GM11168 (cell line): ENCODE measurements around the gene TOR1B.
"Not testable (repeated sequence)": the region's sequence is repeated elsewhere in the genome, so short reads cannot be mapped to it uniquely, and the experiment has no call there.

ENCODE experiments used
- in situ Hi-C: fragments of 300-500 bp; cut with MboI; formaldehyde crosslinking; loops from one replicate; pipeline ENCODE4 v1.12.0; 2022; ENCODE audit warnings: low sequenced_read_pairs; ENCODE audit not compliant: unreplicated experiment

Gene TOR1B, protein sequence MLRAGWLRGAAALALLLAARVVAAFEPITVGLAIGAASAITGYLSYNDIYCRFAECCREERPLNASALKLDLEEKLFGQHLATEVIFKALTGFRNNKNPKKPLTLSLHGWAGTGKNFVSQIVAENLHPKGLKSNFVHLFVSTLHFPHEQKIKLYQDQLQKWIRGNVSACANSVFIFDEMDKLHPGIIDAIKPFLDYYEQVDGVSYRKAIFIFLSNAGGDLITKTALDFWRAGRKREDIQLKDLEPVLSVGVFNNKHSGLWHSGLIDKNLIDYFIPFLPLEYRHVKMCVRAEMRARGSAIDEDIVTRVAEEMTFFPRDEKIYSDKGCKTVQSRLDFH

DNA sequence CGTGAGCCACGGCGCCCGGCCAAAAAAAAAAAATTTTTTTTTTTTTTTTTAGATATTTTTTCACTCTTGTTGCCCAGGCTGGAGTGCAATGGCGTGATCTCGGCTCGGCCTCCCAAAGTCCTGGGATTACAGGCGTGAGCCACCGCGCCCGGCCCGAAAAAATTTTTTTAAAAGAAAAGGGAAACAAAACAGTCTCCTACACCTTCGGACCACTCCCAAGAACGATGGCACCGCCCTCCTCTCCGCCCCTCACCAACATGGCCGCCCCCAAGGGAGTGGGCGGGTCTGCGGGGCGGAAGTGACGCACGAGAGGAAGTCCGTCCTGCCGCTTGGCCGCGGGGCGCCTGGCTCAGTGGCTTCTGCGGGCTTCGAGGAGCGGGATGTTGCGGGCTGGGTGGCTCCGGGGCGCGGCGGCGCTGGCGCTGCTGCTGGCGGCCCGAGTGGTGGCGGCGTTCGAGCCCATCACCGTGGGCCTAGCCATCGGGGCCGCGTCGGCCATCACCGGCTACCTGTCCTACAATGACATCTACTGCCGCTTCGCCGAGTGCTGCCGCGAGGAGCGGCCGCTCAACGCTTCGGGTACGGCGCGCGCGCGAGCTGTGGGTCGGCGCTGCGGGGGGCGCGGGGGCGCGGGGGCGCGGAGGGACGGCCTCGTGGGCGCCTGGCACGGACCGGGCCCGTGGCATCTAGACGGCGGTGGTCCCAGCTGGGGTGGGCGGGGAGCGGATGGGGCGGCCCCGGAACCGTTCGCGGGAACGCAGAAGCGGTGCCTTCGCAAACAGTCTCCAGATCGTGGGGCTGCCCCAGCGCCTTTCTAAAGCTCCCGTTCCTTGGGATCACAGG, at the start of gene TOR1B:
Gene TOR1B, plus strand, starts transcription at position 352 of the 843 bp plus-strand sequence. Its CDS starts 29 bp downstream, at position 381.
- in situ Hi-C loops, result no loop called here

DNA sequence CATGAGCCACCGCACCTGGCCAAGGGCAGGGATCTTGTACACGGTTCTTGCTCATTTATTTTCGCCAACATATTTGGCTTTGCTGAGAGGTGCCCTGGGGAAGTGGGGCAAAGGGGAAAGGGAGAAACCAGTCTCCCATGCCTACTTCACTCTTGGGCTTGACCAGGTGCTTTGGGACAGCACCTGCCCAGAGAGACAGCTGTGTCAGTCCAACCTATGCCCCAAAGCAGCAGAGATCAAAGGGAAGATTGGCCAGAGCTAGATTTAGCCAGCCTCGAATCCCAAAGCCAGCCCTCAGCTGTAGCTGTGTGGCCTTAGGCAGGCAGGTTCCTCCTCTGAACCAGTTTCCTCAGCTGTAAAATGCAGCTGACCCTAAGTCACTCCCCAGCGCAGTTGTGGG, 47.8 kb upstream of the TOR1B start:
- in situ Hi-C loops, result no loop called here

DNA sequence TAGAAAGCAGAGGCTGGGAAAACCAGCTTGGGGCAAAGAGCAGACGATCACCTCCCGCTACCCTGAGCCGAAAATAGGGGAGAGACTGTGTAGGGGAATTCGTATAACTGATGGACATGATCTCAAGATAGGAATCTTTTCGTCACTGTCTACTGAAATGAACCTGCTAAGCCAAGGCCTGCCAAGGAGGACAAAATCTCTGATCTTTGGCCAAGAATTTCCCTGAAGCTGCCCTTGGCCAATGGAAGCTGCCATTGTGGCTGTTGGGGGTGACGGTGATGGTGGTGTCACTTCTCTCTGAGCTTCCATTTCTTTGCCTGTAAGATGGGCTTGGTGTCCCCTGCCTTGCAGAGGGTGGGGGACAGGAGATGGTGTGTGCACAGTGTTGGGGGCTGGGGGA, 46.8 kb upstream of the TOR1B start:
- in situ Hi-C loops, result no loop called here

DNA sequence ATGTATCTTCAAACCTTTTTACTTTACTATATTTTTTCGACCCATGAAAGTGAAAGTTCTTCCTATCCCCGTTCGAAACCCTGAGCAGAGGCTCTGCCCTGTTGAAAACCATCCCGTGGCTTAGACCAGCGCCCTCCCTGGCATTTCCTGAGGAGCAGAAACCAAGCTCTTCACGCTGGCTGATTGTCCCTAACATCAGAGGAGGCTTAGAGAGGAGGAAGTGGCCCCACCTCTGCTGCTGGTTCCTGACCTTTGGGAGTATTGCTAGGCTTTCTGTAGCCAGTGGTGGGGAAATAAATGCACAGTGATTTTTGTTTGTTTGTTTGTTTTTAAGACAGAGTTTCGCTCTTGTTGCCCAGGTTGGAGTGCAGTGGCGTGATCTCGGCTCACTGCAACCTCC, 45.9 kb upstream of the TOR1B start:
- in situ Hi-C loops, result no loop called here

DNA sequence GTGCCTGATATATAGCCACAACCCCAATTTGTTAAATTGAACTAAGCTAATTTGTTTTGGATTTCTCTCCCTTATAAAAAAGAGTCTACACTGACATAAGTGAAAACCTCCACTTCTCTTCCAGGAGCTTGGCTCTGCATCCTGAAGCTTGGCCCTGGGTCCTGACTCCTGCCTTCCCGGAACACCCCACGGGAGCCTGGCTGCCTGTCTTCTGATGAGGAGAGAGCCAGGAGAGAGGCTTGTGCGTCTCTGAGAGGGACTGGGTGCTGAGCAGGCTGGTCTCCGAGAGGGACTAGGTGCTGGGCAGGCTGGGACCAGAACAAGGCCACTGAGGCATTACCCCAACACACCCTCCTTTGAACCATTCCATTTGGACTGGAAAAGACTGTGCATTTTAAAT, 43.7 kb upstream of the TOR1B start:
- in situ Hi-C loops, result no loop called here

DNA sequence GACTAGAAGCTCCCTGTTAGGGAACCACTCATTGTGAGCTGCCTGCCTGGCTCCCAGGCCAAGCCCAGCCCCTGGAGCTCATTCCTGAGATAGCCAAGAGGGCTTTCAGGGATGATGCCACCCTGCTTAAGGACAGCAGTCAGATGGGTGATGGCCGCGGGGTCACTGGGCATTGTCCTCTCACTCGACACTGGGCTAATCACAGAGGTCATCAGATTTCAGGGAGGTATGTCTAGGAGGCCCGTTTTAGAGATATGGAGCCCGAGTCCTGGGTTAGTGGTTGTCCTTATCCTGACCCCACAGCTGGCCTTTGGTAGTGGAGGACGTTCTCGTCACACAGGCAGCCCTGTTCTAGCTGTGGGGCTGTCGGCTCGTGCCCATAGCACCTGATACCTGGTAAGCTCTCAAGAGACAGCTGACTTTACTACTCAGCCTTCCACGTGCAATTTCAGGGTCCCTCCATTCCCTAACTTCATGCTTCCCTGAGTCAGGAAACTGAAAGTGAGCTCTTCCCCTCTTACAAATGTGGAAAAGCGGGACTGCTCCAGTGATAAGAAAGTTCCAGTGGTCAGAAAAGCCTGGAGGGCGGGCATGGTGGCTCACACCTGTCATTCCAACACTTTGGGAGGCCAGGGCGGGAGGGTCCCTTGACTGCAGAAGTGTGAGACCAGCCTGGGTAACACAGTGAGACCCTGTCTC, 43.0 kb upstream of the TOR1B start:
- in situ Hi-C loops, result no loop called here

DNA sequence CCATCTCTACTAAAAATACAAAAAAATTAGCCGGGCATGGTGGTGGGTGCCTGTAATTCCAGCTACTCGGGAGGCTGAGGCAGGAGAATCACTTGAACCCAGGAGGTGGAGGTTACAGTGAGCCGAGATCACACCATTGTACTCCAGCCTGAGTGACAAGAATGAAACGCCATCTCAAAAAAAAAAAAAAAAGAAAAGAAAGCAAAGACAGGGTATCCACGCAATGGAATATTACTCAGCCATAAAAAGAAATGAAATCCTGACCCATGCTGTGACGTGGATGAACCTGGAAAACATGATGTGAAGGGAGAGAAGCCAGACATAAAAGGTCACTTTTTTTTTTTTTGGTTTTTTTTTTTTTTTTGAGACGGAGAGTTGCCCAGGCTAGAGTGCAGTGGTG, 42.2 kb upstream of the TOR1B start:
- in situ Hi-C loops, result not testable (repeated sequence)

DNA sequence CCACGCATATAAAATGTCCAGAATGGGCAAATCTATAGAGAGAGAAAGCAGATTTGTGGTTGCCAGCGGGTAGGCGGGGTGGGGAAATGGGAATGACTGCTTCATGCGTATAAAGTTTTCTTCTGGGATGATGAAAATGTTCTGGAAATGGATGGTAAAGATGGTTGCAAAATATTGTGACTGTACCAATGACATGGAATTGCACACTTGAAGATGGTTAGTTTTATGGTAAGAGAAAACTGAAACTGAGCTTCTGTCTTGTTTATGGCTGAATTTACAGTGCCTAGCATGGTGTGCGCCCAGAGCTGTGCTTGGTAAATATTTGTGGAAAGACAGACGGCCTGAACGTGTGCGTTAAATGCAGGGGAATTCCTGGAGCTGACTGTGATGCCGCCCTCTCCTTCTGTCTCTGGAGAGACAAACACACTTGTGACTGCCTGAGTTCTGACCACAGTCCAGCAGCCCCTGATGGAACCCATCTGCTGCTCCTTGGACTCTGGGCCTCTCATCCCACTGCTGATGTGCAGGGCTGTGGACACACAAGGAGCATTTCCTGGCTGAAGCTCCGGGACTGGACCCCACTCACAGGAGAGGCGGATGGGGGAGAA, 41.6 kb upstream of the TOR1B start:
- in situ Hi-C loops, result no loop called here

DNA sequence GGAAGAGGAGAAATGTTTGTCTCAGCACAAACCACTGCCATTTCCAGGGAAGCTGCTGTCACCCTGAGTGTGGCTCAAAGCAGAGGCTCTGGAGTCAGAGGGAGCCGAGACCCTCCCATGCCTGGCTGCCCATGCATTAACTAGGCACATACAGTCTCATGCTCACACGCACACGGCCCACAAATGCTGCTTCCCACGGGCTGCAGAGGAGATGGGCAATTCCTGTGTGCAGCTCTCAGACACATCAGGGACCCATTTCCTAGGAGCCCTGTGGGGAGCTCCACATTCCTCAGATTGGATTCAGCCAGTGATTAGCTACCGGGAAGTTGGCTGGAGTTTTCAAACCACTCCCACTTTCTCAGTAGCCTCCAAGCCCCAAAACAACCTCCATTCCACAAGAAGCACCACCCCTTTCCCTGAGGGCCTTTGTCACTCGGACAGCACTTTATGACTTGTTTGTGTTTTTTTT, 41.0 kb upstream of the TOR1B start:
- in situ Hi-C loops, result no loop called here

DNA sequence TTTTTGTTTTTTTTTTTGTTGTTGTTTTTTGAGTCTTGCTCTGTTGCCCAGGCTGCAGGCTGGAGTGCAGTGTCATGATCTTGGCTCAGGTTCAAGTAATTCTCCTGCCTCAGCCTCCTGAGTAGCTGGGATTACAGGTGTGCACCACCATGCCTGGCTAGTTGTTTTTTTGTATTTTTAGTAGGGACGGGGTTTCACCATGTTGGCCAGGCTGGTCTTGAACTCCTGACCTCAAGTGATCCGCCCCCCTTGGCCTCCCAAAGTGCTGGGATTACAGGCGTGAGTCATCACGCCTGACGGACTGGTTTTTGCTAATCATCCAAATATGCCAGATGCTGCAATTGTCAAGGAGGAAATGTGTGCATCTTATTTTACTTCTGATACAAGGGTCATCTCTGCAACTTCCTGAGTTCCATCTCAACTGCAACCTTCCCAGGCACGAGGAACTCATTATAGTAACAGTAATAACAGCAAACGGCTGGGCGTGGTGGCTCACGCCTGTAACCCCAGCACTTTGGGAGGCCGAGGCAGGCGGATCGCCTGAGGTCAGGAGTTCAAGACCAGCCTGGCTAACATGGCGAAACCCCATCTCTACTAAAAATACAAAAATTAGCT, 40.5 kb upstream of the TOR1B start:
- in situ Hi-C loops, result not testable (repeated sequence)

DNA sequence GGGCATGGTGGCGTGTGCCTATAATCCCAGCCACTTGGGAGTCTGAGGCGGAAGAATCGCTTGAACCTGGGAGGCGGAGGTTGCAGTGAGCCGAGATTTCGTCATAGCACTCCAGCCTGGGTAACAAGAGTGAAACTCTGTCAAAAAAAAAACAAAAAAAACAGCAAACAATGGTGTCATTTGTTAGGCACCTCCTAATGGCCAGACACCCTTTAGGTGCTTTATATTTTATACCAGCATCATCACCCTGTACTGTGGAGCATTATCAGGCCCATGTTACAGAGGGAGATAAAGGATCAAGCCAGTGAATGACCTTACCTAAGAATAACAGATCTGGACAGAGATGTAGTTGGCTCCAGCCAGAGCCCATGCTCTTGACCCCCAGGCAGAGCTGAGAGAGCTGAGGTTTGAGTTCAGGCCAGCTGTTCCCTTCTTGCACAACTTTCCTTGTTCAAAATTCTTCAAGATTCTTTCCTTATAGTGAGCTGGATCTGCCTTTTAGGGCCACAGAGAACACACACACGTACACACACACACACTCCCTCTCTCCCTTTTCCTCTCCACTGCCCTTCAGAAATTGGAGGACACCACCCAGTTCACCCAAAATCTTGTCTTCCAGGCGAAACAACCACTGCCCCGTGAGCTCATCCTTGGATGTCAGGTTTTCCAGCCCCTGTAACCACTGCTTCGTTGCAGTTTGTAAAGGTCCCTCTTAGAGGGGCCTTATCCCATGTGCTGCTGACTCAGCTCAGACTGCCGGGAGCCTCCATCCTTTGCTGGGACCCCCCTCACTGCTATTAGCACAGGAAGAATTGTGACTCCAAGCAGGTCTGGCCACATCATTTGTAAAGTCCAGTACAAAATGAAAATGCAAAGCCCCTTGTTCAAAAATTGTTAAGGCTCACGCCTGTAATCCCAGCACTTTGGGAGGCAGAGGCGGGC, 39.7 kb upstream of the TOR1B start:
- in situ Hi-C loops, result no loop called here

DNA sequence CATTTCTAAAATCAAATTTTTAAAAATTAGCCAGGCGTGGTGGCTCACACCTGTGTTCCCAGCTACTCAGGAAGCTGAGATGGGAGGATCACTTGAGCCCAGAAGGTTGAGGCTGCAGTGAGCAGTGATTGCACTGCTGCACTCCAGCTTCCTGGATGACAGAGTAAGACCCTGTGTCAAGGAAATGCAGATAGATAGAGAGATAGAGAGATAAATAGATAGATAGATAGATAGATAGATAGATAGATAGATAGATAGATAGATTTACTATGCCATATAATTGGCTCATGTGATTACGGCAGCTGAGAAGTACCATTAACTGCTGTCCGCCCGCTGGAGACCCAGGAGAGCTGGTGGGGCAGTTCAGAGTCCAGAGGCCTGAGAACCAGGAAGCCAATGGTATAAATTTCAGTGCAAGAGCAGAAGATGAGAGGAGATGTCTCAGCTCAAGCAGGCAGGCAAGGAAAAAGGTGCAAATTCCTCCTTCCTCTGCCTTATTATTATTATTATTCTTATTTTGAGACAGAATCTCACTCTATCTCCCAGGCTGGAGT, 37.1 kb upstream of the TOR1B start:
- in situ Hi-C loops, result no loop called here

DNA sequence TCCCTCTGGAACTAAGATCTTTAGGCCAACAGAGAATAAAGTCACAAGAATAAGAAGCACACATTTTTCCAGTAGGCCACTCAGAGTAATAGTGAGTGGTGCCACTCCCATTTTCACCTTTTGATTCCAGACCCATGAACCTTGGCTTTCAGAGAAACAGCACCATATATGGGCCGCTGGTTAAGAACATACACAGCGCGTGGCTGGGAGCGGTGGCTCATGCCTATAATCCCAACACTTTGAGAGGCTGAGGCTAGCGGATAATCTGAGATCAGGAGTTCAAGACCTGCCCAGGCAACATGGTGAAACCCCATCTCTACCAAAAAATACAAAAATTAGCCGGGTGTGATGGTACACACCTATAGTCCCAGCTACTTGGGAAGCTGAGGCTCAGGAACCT, 34.5 kb upstream of the TOR1B start:
- in situ Hi-C loops, result no loop called here

DNA sequence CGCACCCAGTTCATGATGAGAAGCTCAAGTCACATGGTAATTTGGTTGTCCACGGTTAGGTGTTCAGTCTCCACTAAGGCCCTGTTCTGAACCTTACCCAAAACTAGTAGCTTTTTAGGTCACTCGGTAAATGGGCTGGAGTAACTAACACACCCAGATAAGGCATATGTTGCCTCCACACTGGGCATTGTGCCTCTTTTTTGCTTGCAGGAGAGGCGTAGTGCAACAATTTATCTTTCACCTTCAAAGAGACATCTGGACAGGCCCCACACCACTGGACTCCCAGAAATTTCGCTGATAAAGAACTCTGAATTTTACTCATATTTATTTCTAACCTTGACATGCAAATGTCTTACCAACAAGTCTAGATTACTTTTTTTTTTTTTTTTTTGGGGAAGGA, 33.3 kb upstream of the TOR1B start:
- in situ Hi-C loops, result no loop called here

DNA sequence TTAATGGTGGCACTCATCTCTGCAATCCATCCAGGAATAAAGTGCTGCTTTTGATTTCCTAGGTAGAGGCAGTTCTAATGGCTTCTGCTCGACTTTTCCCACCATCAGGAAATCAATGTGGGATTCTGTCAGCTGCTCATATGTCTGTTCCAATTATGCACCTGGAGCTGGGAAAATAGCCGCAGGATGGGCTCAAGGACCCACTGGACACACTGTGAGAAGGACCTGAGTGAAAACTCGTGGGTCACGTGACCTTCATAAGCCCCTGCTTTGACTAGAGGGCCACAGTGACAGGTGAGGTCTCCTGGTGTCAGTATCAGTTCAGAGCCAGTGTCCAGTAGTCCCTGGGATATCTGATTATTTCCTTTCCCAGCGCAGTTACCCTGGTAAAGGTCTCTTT, 32.2 kb upstream of the TOR1B start:
- in situ Hi-C loops, result no loop called here

DNA sequence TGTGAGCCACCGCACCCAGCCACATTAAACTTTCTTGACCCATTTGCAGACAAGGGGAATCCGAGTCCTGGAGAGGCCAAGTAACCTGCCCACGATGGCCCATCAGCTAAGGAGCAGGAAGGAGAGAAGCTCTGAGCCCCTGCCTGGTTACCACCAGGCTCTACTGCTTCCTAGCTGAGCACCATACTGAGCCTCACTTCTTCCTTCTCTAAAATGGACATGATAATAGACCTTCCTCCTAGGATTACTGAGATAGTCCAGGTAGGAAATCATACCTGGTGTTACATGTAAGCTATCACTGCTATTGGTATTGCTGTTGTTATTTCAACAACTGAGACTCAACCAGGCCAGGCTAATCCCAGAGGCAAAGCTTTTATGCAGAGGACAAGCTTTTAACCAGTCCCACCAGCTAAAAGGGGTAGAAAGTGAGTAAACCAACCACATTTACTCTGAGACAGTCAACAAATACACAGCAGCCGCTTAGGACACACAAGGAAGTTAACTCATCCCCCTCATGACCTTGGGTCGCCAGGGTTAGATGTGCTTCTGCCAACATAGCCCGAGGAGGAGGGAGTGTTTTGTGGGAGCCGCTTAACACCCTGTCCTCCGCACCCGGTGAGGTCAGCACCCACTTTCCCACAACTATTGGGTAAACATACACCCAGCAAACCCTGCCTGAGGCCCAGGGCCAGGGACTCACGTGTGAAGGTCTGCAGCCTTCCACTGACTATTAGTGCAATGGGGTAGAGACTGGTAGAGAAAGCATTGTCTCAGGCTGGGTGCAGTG, 29.5 kb upstream of the TOR1B start:
- in situ Hi-C loops, result no loop called here

DNA sequence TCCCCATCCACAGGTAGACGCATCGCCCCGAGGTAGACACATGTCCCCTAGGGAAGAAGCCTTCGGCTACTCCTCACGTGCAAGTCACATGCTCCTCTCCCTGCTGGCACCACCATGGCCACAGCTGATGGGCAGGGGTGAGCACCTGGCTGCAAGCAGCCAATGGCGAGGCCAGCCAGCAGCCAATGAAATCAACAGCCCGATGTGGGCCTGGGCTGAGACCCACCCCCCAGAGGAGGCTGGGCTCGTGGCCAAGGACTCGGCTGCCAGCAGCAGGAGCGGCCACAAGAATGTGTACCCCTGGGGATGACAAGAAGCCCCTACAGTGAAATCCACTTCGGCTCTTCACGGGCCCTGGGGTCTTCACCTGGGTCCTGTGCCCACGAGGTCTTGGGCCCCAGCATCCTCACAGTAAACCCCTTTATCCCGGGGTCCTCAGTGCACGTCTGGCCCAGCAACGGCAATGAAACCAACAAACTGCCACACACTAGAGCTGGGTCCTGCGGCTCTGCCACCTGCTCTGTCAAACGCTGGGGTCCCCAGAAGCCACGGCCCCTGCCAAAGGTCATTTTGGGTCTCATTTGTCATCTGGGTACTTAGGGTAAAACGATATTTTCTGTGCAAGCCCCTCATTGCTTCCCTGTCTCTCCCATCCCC, 28.1 kb upstream of the TOR1B start:
- in situ Hi-C loops, result no loop called here

DNA sequence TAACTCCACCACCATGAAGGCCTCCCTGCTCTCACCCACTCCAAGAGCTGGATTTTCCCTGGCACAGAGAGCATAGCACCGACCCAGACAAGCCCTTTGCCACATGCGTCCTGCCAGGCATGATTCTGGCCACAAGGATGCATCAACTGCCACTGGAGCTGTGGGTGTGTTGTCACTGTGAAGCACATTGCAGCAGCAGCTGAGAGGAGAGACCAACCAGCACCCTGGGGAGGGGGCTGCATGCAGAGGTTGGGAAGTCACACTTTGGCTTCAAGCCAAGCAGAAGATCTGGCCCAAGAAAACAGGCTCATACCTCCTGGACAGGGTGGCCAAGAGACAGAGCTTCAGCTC, 27.6 kb upstream of the TOR1B start:
- in situ Hi-C loops, result no loop called here
